Stimulated activated CD4-positive, alpha-beta T cell treated with anti-CD3 and anti-CD28 coated beads, Interleukin-1b, Interleukin-23, amount 100 ng/mL, for 48 hours (primary cell): ENCODE data around the gene LCOR.
"Not testable (repeated sequence)": the region's sequence is repeated elsewhere in the genome, so short reads cannot be mapped to it uniquely, and the experiment has no call there.

Experiments
- DNase-seq: peaks from one replicate; pipeline ENCODE4 v3.0.0-alpha.2; 2020

Gene LCOR

DNA sequence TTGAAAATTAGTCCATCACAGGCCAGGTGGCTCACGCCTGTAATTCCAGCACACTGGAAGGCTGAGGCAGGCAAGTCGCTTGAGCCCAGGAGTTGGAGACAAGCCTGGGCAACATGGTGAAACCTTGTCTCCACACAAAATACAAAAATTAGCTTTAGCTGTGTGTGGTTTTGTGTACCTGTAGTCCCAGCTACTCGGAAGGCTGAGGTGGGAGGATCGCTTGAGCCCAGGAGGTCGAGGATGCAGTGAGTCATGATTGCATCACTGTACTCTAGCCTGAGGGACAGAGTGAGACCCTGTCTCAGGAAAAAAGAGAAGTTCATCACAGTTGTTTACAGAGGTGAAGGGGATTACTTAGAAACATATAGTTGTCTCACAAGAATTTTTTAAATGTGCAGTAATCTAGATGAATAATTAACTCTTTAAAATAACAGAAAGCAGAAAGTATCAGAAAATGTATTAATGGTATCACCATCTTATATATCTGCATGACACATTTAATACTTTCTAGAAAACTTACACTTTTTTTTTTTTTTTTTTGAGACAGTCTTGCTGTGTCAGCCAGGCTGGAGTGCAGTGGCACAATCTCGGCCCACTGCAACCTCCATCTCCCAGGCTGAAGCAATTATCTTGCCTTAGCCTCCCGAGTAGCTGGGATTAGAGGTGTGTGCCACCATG, 8.9 kb downstream of the LCOR start:
- DNase-seq = peak; percentile 6

DNA sequence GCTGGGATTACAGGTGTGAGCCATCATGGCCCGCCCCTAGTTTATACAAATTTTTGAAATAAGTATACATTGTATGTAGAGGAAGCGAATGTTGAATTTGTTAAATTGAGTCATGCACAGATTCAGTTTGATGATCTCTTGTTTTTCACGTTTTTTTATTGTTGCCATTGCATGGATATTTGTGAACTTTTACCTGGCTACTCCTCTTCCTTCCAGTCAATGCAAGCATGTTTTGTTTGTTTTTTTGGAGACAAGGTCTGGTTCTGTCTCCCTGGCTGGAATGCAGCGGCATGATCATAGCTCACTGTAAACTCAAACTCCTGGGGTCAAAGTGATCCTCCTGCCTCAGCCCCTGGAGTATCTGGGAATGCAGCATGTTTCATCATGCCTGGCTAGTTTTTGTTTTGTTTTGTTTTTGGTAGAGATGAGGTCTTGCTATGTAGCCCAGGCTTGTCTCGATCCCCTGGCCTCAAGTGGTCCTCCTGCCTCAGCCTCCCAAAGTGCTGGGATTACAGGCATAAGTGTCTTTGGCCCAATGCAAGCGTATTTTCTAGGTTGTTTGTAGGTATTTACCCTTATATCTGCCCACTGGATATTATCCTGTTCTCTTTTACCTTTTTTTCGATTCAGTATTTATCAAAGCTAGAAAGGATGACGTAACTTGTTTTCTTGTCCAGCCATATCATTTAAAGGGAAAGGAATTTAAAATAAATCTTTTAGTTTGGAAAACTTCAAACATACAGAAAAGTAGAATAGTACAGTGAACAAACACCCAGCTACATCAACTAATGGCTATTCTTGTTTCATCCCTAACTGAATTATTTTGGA, 11.0 kb downstream of the LCOR start:
- no peak for DNase-seq

DNA sequence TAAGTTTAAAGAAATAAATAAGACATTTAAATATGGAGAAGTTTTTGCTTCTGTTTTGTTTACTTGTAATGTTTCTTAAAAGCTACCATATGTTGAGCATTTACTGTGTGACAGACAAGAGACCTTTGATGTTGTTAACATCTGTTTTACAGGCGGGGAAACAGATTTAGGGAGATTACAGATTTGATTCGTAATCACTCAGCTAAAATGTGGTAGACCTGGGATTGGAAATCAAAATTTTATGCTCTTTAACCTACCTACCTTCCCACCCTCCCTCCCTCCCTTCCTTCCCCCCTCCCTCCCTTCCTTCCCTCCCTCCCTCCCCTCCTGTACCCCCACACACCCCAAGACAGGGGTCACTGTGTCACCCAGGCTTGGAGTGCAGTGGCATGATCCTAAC, 11.7 kb downstream of the LCOR start:
- DNase-seq = no peak

DNA sequence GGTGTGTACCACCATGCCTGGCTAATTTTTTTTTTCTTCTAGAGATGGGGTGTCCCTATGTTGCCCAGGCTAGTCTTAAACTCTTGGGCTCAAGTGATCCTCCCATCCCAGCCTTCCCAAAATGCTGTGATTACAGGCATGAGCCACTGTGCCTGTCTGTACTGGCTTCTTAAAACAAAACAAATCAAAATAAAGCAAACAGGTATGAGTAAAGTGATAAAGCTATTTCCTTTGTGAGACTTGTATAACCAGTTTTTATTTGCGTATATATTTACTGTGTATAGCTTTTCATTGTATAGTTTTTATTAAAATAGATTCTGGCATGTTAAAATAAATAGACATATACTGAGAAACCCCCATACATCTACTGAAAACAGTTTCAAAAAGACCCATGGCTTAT, 14.3 kb downstream of the LCOR start:
- no peak for DNase-seq

DNA sequence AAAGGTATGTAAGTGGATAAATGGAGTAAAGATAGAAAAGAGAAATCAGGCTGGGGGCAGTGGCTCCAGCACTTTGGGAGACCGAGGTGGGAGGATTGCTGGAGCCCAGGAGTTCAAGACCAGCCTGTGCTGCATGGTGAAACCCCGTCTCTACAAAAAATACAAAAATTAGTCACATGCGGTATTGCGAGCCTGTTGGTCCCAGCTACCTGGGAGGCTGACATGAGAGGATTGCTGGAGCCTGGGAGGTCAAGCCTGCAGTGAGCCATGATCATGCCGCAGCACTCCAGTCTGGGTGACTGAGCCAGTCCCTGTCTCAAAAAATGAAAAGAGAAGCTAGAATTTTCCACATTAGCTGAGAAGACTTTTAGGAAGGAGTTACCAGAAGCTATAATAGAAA, 14.8 kb downstream of the LCOR start:
- no peak for DNase-seq

DNA sequence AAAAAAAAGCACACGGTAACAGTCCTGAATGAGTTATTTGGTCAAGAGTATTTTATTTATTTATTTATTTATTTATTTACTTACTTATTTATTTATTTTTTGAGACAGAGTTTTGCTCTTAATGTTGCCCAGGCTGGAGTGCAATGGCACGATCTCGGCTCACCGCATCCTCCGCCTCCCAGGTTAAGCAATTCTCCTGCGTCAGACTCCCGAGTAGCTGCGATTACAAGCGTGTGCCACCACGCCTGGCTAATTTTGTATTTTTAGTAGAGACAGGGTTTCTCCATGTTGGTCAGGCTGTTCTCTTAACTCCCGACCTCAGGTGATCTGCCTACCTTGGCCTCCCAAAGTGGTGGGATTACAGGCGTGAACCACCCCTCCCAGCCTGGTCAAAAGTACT, 15.3 kb downstream of the LCOR start:
- DNase-seq = not testable (repeated sequence)

DNA sequence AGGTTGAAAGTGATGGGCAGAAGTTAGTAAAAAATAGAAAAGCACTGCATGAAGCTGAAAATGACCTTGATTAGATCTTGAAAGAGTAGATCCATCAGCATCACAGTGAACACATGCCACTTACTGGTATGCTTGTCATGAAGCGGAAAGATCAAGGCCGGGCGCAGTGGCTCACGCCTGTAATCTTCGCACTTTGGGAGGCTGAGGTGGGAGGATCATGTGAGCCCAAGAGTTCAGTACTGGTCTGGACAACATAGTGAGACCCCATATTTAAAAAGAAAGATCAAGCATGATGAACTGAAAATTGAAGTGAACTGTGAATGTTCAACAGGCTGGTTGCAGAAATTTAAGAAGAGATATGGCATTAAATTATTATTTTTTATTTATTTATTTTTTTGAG, 18.0 kb downstream of the LCOR start:
- no peak for DNase-seq

DNA sequence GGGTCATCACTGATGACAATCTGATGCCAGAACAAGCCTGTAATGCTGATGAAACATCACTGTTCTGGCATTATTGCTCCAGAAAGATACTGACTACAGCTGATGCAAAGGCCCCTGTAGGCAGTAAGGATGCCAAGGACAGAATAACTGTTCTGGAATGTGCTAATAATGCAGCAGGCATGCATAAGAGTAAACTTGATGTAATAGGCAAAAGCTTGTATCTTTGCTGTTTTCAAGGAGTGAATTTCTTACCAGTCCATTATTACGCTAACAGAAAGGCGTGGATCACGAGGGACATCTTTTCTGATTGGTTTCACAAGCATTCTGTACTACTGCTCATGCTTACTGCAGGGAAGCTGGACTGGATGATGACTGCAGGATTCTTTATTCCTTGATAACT, 18.7 kb downstream of the LCOR start:
- no peak for DNase-seq

DNA sequence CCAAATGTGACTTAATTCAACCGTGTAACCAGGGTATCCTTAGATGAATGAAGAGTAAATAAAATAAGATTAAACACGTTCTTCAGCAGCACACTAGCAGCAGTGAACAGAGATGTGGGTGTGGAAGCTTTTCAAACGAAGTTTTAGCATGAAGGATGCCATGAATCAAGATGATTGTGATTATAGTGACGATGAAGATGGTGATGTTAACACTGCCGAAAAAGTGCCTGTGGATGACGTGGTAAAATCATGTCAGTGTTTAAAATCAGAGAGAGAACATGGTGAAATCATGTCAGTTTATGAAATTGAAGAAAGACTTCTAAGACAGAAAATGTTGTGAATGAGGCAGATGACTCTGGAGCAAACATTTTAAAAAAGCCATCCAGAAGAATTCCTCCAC, 19.2 kb downstream of the LCOR start:
- DNase-seq = no peak

DNA sequence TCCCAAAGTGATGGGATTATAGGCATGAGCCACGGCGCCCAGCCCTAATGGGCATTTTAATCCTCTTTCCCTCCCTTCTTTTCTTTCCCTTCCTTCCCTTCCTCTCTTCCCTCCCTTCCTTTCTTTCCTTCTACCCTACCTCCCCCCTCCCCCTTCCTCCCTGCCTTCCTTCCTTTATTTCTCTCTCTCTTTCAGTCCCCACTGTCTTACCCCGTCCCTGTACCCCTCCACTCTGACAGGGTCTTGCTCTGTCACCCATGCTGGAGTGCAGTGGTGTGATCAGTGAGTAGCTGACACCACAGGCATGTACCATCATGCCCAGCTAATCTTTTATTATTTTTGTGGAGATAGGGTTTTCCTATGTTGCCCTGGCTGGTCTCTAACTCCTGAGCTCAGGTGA, 24.2 kb downstream of the LCOR start:
- no peak for DNase-seq

DNA sequence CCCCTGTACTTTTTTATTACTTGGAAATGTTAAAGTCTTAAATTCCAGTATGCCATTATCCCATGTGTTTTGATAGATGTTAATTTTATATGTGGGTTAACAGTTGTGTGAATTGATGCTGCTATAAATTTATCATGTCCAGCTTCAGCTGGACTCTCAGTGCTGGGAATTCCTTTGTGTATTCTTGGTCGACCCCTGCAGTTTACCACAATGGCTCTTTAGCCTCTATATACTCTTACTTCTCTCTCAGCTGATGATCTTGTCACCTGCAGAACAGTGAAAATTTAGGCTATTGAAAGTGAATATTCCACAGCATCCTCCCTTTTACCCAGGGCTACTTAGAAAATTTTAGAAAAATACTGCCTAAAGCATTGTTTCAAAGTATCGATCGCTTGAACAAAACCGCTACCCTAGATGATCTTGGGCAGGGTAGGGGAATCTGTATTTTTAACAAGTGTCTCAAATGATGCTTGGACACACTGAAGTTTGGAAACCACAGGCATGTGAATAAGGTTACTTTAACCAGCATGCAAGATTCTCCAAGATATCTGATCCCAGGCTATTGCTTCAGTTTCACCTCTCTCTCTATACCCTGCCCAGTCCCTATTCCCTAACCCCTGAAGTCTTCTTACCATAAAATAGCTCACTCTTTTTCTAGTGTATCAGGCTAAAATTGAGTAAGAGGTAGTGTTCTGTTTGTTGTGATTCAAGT, 25.4 kb downstream of the LCOR start:
- DNase-seq = no peak

DNA sequence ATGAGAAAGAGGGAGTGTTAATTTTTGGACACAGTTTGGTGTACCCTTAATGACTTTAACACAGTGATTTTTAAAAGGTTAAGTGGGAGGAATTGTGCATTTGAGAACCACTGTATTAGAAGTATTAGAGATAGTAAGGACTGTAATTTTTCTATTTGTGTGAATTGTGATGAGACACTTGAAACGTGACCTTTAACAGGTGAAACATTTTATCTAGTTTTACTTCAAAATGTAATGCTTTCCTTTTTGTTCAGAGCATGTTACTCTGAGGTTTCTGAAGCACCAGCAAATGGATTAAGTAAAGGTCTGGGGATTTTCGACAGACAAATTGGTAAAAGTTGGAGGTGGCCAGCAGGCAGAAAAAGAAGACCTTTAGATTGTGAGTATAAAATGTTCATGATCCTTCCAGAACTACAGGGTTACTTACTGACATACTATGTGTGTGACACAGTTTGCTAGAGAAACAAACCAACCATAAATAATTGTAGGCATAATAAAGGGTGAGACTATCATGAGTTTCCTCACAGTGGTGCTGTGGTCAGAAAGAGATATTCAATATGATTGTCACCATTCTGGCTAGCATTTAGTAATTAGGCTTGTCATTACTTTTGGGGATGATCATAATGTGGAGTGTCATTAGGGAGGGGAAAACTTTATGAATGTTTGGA, 26.1 kb downstream of the LCOR start:
- no peak for DNase-seq

DNA sequence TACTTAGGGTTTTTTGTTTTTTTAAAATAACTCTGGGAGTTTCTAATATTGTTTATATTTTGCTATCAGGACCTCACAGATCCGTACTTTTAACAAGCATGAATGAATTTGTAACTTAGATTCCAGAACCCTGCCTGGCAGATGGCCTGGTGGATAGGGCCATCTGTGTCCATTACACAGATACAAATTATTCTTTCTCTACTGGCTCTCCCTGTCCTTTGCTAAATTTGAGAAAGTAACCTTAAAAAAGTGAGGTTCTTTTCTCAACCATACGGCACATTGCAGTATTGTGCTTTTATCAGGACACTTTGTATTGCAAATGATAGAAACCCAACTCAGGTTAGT, 26.6 kb downstream of the LCOR start:
- DNase-seq = no peak

DNA sequence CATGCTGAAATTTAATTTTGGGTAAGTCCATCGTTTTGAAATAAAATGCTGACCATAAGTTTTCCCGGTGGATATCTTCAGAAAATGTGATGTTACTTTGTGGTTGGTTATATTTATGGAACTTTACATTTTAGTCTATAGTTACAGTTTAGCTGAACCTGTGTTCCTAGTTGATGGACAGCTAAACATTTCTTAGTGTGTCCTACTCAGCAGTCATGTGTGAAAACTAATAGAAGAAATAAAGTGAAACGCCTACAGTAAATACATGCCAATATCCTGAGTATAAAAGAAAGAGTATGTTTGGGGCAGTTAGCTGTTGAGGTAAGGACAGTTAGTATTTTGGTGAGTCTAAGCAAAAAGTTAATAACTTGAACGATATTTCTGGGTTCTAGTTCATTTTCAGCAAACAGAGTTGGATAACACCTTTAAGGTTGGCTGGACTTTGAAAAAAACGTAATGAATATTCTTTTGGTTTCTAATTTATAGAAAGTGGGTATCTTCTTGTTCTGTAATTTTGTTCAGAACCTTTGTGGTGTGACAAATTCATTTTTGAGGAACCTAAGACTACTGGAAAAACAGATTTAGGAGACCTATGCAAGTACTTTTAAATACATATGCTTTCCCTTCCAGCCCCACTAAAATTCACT, 28.7 kb downstream of the LCOR start:
- no peak for DNase-seq

DNA sequence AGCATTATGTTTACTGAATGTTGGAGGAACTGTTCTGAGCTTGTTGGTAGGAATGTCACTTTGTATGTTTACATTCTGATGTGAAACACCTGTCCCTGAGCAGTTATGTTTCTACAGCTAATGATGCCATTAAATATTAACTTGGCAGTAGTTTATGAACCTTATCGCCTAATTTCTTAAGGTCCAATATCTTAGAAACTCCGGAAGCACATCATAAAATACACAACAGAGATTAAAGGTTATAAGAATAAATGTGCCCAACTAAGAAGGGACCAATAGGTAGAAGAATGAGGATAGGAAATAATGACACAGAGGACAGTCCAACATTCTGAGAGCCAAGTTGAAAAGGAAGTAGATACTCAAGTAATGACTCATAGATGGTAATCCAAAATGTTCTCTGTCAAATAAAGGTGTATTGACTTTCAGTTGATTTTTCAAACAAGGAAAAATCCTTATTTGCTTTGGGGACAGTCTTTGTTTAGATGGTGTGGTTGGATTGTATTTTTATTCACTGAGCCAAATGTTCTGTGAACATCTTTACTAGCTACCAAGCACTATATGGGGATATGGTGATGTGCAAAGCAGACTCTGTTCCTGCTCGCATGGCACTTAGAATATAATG, 31.9 kb downstream of the LCOR start:
- DNase-seq = no peak

DNA sequence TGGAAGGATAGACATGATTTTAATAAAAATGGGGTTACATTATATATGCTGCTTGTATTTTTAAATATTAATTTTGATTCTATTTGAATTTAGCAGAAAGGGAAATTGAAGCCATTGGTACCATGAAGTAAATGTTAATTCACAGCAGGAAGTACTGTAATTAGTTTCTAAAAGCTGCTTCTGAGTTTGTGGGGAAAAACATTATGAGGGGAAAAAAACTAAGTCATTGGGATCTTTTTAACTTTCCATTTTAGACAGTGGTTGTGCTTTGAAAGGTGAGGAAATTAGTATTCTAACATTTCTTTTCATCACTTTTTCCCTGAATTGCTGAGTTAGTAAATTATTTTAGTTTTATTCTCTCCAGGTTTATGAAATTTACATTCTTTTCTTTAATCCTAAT, 41.0 kb downstream of the LCOR start:
- no peak for DNase-seq

DNA sequence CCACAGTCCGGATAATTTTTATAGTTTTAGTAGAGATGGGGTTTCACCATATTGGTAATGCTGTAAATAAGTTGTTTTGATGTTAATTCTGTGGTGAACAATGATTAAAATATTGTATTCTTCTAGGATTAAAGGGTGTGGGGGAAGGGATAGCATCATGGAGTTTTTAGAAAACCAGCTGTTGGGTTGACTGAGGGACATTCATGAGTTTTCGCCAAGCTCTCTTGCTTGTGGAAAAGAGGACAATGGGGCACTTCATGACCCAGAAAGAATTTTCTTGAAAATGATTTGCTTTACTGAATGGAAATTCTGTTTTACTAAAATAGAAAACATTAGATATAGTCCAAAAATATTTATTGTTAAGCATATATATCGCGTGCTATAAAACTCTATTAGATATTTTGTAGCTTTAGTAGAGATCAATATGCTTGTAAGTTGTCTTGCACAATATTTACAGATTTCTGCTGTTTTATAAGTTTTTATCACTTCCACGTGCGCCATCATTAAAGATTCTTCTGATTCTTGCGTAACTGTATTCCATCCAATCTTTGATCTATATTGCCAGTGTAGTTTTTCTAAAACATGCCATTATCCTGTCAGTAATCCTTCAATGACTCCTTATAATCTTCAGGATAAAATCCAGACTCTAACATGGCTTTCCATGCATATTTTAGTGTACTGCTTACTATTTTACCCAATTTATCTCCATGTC, 41.8 kb downstream of the LCOR start:
- no peak for DNase-seq

DNA sequence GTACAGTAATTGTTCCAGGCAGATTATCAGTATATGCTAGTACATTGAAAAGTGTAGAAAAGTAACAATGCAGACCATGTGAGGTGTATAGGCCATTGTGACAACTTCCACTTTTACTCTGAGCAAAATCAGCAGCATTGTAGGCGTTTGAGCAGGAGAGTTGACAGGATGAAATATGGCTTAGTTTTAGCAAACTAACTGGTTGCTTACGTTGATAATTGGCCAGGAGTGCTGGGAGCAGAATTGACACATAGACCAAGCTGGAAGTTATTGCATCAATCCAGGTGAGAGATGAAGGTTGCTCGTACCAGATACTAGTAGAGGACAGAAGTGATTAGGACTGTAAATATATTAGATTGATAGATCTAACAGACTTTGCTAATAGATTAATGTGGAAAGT, 46.0 kb downstream of the LCOR start:
- no peak for DNase-seq

DNA sequence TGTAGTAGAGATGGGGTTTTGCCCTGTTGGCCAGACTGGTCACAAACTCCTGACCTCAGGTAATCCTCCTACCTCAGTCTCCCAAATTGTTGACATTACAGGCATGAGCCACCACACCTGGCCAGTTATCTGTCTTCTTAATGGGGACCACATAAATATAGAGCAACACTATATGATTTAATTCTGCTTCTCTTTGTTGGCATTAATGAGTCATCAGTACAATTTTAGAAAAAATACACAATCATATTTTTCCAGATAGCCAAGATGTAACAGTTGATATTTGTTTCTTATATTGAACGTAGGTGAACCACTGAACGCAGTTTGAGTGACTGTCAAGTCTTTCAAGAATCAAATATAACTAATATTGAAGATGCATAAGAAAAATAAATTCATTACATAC, 48.5 kb downstream of the LCOR start:
- DNase-seq = no peak

DNA sequence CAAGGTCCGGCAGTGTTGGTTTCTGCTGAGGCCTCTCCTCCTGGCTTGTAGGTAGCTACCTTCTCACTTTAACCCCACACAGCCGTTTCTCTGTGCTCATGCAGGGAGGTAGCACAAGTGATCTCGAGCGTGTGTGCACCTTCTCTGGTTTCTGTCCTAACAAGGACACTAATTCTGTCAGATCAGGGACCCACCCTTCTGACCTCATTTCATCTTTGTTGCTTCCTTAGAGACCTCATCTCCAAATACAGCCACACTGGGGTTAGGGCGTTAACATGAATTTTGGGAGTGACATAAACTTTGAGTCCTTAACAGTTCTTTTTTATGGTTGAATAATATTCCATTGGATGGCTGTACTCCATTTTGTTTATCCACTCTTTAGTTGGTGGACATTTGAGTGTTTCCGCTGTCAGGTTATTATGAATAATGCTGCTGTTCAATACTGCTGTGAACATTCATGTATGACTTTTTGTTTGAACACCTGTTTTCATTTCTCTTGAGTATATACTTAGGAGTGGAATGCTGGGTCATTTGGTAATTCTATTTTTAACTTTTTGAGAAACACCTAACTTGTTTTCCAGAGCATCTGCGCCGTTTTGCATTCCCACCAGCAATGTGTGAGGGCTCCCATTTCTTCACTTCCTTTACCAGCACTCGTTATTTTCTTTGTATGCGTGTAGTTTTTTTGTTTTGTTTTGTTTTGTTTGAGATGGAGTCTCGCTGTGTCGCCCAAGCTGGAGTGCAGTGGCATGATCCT, 57.5 kb downstream of the LCOR start:
- no peak for DNase-seq

DNA sequence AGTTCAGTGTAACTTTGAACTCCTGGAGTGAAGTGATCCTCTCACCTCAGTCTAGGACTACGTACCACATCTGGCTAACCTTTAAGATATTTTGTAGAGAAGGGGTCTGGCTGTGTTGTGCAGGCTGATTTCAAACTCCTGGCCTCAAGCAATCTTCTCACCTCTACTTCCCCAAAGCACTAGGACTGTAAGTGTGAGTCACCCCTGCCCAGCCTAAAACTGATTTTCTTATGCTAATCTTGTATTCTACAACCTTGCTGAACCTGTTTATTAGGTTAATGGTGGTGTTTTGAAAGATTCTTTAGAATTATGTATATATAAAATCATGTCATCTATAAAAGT, 58.0 kb downstream of the LCOR start:
- DNase-seq = no peak
